GM18502 (cell line): Measurements from ENCODE around the gene MTSS2.

Experiments used
- ATAC-seq: cut with Tn5 transposase; IDR thresholded peaks from one replicate; pipeline ENCODE4 v1.9.1; 2021; ENCODE audit warnings: mild to moderate bottlenecking; ENCODE audit not compliant: unreplicated experiment, poor library complexity

The MTSS2 gene, protein sequence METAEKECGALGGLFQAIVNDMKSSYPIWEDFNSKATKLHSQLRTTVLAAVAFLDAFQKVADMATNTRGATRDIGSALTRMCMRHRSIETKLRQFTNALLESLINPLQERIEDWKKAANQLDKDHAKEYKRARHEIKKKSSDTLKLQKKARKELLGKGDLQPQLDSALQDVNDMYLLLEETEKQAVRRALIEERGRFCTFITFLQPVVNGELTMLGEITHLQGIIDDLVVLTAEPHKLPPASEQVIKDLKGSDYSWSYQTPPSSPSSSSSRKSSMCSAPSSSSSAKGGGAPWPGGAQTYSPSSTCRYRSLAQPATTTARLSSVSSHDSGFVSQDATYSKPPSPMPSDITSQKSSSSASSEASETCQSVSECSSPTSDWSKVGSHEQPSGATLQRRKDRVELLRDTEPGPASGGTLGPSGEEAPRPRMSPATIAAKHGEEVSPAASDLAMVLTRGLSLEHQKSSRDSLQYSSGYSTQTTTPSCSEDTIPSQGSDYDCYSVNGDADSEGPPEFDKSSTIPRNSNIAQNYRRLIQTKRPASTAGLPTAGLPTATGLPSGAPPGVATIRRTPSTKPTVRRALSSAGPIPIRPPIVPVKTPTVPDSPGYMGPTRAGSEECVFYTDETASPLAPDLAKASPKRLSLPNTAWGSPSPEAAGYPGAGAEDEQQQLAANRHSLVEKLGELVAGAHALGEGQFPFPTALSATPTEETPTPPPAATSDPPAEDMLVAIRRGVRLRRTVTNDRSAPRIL

DNA sequence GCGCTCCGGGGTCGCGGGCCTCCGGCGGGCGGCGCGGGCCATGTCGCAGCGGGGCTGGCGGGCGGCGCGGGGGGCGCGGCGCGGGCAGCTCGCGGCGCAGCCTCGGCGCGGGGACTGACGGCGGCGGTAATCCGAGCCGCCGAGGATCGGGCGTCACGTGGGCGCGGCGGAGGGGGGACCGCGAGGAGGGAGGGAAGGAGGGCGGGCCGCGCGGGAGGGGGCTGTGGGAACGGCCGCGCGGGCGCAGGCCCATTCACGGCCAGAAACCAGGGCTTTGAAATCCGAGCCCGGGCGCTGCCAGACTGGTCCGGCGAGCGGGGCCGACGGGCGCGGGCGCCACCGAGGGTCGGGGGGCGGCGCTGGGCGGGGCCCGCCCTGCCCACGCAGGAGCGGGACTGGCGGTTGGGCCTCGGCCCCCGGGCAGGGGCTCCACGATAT lies at the start of gene MTSS2:
Gene MTSS2, minus strand, starts transcription at position 116 of the 438 bp plus-strand sequence. CDS start 262 bp downstream, outside the sequence.
- ATAC-seq = no peak

DNA sequence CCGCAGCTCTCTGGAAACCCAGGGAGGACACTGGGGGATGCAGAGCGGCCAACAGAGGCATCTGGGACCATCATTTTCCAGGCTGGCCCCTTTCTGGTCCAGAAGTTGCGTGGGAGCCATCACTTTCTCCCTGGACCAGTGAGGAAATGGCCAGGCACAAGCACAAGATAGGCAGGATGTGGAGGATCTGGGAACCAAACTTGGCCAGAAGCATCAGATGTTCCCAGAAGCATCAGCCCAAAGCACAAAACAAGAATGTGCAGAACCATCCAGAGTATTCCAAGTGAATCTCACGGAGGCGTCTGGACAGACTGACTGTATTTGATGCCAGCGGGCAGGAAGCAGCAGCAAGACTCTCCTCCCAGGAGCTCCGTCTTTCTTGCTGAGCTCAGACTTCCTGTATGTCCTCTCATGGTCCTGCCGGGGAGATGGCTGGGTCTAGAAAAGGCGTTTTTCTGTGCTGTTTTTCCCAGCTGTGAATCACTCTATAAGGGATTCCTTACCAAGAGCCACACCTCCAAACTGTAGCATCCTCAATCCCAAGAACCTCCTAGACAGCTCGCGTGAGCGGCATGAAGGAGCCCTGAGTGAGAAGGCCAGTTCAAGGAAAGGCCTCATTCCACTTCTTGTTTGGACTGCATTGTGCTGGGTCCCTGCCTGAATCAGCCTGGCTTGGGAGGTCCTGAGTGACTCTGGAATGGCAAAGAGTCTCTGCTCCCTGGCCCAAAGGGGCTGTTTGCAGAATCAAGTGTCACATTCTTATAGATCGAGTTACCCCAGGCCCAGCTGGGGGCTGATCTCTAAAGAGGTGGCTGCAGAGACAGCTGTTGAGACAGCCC lies 49.5 kb upstream of the MTSS2 start:
- ATAC-seq = no peak

DNA sequence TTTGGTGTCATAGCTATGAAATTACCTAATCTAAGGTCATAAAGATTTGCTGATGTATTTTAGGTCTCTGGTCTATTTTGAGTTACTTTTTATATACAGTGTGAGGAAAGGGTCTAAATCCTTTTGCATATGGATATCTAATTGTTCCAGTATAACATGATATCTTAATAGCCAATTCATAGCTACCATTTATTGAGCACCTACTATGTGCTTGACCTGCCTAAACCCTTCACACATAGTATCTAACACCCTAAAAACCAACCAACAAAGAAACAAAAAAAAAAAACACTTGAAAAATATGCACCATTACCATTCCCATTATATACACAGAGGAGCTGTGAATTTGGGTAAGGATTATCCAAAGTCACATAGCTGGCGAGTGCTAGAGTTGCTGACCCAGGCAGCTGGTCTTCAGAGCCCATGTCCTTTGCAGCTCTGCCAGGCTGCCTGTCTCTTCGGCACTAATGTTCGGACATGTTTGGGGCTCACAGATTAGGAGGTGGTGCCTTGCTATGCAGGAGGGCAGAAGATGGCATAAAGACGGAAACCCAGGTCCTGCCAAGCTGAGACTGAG lies 48.8 kb upstream of the MTSS2 start:
- no peak for ATAC-seq

DNA sequence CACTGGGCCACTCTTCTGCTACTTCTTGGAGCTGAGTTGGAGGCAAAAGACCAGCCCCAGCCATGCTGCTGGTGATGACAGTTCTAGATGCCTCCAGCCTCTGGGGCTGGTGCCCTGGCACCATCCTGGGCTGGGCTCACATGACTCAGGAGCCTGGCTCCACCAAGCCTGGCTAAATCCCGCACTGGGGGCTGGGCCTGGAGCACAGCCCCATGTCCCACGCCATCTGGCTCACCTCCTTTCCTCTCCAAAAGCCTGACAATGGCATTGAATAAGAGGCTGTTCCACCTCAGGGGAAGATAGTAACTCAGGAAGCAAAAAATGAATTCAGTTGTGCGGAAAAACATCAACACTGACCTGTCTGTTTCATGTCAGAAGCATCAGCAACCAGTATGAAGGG lies 45.1 kb upstream of the MTSS2 start:
- no peak for ATAC-seq

DNA sequence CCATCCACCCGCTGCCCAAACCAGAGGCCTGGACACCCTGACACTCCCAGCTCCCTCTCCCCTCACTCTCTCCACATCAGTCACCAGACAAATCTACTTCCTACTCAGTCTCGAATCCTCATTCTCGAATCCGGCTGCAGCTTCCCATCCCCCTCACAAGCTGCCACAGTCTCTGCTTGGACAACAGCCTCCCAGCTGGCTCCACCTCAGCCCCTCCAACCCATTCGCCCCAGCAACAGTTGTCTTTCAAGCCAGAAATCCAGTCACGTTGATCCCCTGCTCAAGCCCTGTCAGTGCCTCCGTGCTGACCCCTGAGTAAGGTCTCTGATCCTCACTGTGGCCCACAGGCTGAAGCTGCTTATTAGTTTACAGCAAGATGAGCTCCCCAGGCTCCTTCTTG lies 44.2 kb upstream of the MTSS2 start:
- ATAC-seq = no peak

DNA sequence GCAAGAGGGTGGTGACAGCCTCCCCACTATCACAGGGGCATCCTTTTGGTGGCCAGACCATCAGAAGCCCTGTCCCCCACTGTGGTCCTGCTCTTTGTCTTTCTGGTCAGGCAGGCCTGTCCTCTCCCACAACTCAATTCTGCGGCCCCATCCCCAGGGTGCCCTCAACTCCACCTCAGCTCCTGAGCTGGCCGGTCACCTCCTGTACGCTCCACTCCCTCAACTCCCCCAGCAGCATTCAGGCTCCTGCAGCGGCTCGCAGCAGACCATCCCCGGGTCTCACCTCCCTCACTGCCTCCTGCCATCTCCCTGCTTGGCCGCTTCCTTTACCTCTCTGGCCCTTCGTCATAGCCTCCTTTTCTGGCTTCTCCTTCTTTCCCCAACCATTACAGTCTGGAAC lies 43.4 kb upstream of the MTSS2 start:
- ATAC-seq = no peak

DNA sequence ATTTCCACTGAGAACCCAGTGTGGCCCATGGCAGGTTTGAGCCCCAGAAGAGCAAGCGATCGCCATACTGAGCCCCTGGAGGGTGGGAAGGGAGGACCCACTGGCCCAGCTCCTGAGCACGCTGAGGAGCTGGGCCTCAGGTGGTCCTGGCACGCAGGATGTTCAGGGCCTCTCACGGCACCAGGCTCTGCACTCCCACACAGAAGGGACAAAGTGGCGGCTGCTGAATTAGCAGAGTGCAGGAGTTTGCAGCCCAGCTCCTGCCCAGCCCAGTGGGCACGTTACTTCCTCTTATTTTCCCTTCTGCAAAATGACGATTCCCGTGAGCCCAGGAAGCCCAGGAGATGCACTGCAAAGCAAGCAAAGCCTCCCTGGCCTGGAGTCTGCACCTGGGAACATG lies 42.3 kb upstream of the MTSS2 start:
- ATAC-seq = no peak

DNA sequence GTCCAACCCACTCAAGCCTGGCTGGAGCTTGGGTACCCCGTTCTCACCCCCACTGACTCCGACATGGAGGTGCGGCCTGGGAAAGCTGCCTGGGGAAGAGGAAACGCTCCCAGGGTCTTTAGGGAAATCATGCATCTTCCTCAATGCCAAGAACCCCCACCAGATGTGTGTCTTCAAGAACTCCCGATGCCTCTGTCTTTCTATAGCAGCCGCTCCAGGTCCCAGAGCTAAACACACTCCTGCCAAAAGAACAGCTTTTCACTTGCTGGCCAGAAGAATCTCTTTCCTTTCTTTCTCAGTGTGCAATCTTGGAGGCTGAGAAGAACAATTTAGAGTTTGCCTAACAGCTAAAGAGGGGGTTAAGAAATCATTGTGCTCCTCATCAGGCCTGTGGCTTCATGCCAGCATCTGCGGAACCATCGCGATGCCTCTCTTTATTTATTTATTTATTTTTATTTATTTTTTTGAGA lies 41.1 kb upstream of the MTSS2 start:
- no peak for ATAC-seq

DNA sequence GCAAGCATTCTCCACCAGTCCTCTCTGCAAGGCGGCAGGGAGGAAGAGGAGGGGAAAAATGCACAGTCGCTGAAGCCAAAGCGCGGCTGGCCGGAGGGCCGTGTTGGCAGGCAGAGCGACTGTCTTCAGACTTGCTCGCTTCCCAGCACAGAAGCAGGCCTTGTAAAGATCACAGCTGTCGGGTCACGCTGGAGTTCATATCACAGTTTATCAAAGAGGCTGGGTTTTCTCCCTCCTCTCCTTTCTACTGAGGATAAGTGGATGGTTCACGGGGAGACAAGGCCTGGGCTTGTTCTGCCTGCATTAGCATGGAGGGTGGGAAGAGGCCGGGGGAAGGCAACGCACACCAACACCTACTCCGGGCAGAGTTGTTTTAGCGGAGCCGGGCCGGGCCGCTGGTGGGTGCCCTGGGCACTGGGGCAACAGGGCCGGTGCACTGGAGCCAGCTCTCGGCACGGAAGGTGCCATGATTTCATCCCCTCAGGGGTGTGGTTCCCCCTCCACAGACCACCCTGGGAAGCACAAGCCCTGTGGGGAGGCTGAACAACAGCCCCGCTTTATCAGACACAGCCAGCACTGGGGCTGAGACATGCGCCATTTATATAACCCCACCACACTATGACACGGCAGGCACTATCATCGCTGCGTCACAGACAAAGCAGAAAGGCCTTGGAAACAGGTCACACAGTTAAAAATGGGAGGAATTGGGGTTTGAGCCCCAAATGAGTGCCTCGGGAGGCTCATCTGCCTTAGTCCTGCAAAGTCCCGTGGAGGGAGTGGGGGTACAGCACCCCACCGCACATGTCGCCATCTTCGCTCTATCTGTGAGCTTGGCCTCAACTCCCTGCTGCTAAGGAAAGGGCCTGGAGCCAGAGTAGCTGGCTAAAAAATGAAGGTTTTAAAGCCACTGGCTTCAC lies 40.3 kb upstream of the MTSS2 start:
- no peak for ATAC-seq

DNA sequence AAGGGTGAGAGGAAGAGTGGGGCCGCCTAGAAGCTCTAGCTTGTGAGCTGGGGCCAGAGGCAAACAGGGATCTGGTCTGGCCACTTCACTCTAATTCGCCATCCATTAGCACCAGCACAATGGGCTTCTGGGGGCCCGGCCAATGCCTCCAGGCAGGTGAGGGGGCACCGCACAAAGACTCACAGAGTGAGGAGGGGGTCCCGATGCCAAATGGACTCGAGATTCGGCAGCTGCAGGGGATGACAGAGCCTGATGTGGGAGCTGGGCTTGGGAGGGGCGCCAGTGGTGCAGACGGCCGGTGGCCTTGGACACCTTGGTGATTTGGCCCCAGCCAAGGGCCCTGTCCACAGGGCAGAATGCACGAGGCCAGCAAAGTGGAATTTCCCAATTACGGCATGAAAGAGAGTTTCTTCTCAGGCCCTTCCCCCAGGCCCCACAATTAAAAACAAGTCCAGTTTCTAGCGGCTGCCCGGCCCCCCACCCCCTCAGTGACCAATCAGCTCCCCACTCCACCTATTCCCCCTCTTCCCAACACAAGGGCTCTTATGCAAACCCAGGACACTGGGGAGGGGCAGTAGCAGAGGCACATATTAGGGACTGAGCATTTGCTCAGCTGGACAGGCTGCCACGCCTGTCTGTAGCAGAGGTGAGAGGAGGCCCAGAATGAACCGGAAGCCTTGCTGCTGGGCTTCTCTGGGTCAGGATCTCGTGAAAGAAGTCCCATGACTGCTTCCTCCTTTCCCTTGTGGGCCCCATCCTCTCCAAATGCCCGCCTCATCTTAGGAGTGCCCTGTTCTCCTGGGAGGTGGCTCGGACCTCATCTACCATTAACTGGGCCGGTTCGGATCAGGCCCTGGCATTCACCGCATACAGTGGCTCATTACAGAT lies 39.4 kb upstream of the MTSS2 start:
- no peak for ATAC-seq

DNA sequence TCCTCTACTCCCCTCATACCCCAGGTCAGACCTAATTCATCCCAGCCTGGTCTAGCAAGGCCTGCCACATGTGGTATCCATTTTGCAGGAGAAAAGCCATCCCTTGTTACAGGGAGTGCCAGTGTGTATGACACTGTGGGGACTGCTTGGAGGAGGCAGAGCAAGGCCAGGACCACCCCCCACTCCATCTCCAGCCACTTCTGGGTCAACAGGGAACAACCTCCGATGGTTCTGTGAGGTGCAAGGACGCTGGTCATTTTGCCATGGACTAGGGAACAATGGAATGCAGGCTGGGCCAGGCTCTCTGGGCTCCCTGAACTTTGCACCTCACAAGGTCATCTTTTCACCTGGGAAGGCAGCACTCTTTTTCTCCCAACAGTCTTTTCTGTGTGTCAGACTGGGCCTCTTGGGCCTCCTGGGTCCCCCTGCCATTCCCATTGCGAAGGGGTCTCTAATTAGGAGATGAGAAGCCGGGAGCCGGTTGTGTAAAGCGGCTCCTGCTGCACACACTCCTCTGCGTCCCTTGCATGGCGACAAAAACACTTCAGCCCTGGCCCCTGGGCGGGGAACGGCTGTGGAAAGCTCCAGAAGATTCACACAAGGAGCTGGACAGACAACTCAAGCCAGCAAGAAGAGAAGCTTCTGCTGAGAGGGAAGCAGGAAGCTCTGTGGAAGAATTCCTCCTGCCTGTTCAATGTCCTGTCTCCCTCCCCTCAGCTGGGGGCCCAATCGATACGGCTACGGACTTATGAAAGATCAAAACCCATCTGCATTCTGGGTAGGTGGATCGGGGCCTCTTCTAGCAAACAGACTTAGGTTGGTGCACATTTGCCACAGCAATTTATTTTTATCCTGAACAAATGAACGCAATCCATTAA lies 38.5 kb upstream of the MTSS2 start:
- no peak for ATAC-seq

DNA sequence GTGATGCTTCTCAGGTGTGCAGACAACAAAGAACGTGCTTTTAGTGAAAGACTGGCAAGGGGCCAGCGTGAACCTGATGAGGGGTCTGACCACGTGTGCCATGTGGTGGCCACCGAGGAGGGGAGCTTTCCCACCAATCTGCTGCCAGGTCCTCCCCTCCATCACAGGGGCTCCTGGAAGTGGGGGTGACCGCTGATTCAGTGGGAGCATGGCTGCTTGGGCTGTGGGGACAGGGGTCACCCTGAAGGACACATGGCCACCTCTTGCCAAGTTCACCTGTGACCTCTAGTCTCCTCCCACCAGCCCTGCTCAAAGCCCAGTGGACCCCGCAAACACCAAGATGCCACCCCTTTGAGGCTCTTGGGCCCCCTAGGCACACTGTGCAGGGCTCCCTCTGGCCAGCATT lies 37.9 kb upstream of the MTSS2 start:
- no peak for ATAC-seq

DNA sequence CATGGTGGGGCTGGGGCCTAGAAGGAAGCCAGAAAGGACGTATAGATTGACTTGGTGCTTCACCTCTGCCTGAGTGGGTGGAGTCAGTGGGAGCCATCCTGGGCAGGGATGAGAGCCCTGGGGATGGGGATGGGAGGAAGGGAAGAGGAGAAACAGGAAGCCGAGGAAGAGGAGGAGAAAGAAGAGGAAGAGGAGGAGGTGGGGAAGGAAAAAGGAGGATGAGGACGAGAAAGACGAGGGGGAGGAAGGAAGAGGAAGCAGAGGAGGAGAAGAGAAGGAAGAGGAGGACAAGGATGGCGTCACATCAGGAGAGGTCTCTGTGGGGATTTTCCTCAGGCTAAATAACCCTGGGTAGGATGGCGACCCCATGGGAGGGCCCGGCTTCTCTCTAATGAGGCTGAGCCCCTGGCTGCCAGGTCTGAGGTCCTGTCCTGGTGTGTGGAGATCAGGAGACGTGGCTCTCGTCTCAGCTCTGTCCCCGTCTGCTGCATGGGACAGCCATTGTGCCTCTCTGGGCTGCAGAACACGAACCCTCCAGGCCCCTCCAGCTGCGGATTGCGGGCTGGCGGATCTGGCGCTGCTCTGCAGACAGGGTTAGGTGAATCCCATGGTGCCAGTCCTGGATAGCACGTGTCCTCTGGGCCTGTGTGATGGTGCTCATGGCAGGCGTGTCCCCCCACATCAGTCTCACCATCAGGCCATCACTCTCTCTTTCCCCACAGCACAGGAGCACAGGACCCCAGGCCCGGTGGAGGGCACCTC lies 35.5 kb upstream of the MTSS2 start:
- ATAC-seq = no peak

DNA sequence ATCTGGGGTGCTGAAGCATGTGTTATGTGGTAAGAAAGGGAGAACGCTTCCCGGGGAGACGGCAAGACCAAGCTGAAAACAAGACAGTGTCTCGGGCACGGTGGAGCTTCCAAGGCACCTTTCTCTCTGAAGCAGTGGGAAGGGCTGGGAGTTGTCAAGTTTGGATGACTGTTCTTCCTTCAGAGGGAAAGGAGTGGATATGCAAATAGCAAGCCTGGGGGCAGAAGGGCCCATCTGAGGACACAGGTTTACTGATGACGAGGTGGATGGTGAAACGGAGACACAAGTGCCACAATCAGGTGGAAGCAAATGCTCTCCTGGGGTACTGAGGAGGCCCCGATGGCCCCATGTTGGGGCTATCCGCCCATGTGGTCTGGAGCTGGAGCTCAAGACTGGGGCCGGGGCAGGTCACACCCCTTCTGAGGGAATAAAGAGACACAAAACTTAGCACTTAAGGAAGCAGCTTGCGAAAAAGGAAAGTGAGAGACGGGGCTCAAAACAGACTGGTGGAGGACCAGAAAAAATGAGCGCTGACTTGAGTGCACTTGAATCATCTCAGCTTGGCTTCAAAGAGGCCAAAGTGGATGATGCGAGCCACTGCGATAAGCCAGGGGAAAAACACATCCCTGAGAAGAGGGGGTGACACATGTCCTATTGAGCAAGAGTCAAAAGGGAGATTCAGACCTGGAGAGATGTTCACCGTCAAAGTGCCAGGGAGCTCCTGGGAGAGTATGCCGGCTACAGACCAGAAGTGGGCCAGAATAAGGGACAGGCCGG lies 34.8 kb upstream of the MTSS2 start:
- no peak for ATAC-seq

DNA sequence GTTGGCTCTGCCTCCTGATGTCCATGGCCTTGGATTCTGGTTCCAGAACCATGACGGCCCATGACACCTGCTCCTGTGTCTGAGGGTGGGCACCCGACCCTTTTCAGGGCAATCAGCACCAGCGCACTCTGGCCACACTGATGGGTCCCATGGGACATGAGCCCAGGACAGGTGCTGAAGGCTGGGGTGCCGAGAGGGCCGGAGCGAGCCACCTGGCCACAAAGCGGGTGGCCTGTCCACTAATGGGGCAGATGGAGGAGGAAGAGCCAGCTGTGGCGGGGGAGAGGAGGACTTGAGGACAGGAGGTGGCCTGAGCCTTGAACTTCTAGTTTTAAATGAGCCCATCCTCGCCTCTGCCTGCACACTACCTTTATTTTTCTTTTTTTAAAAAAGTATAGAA lies 31.2 kb upstream of the MTSS2 start:
- no peak for ATAC-seq

DNA sequence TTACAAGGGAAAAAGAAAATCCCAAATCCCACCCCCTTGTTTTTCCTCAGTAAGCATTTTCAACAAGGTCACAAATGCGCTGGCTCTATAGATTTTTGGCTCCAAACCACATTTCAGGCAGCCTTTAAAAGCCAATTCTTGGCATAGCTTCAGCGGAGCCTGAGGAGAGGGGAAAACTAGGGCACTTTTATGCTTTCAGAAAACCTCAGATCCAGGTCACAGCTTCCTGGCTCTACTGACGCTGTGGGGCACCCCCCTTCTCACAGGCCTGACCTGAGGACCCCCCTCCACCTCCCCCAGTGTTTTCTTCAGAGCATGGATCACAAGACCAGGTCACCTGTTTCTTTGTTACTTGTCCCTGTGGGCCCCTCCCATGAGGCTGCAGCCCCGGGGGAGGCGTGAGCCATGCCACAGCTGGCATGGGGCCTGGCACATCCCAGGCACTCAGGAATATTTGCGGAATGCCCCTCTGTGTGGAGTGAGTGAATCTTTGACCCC lies 30.1 kb upstream of the MTSS2 start:
- ATAC-seq = no peak
